Upper lobe of right lung (tissue), 1 donor: ENCODE results near the gene KLRD1. TPM values are rescaled to one million over a fixed set of nuclear protein-coding genes. Genes with fewer than 3 reads are reported as not detected.
A peak's percentile ranks its signal among the peaks of the same experiment; 100 is the strongest.
"Not testable (repeated sequence)": the region's sequence is repeated elsewhere in the genome, so short reads cannot be mapped to it uniquely, and the experiment has no call there.

Experiments used
- ATAC-seq: fragments of 200-7000 bp; cut with Tn5 transposase; one replicate; pipeline ENCODE4 v1.9.1; 2020; ENCODE audit warnings: mild to moderate bottlenecking, moderate library complexity
- DNase-seq: peaks from one replicate; pipeline ENCODE4 v3.0.0-alpha.2; 2020
- H3K27ac ChIP-seq: fragments of 200-600 bp; one replicate; pipeline ENCODE4 v1.8.0; 2022
- H3K27me3 ChIP-seq: fragments of 200-600 bp; one replicate; pipeline ENCODE4 v1.8.0; 2022; ENCODE audit warnings: mild to moderate bottlenecking
- H3K36me3 ChIP-seq: fragments of 200-600 bp; one replicate; pipeline ENCODE4 v1.8.0; 2022
- H3K4me1 ChIP-seq: fragments of 200-600 bp; one replicate; pipeline ENCODE4 v1.8.0; 2022
- H3K4me3 ChIP-seq: fragments of 200-600 bp; one replicate; pipeline ENCODE4 v1.8.0; 2022; ENCODE audit warnings: mild to moderate bottlenecking
- H3K9me3 ChIP-seq: fragments of 200-600 bp; one replicate; pipeline ENCODE4 v1.8.0; 2022
- CTCF ChIP-seq: fragments of 200-600 bp; IDR thresholded peaks from one replicate; pipeline ENCODE4 v1.8.0; 2022; ENCODE audit warnings: antibody characterized with exemption
- intact Hi-C: fragments of 100-400 bp; cut with DNase I; formaldehyde crosslinking; loops from one replicate; pipeline ENCODE4 v1.11.0; 2022
- total RNA-seq: library from RNA; stranded (reverse); fragmentation: NEBNext Ultra II Directional; extraction: Animal tissue kit (Norgen Biotek cat#: 25700); gene quantifications from one replicate; pipeline ENCODE4 v1.2.1, GENCODE V29; 2021
- donor health status: DM: no; HTN: yes; CAD: no; lungs with severe emphysema.

The KLRD1 gene
- total RNA-seq, 1 donor from 2014 or later: 13.3 TPM

GRCh38 chr12:10341892-10342509 is 34.3 kb downstream of the KLRD1 start:
- DNase-seq: no peak
- no peak for ATAC-seq
- no peaks in the 10 kb centered on the region for H3K9me3 ChIP-seq
- no peak overlapping the region for H3K4me3 ChIP-seq
- intact Hi-C loops: no loop called here
- no peaks in the 10 kb centered on the region for H3K27me3 ChIP-seq
- no peak overlapping the region for H3K27ac ChIP-seq
- TF ChIP-seq CTCF: no peak
- H3K4me1 ChIP-seq: no peaks in the 10 kb centered on the region
- H3K36me3 ChIP-seq: no peaks in the 10 kb centered on the region

- H3K9me3 ChIP-seq, intact Hi-C loops, H3K4me1 ChIP-seq, ATAC-seq, H3K27ac ChIP-seq, DNase-seq, H3K4me3 ChIP-seq, H3K36me3 ChIP-seq, H3K27me3 ChIP-seq: not testable (repeated sequence)
These were observed 43.8 kb downstream of the KLRD1 start for GRCh38 chr12:10351457-10351856.

GRCh38 chr12:10354071-10354470 is 46.4 kb downstream of the KLRD1 start:
- TF ChIP-seq CTCF: no peak
- no peaks in the 10 kb centered on the region for H3K4me1 ChIP-seq

GRCh38 chr12:10354502-10354901 is 46.8 kb downstream of the KLRD1 start:
- no peaks in the 10 kb centered on the region for H3K9me3 ChIP-seq
- intact Hi-C loops: no loop called here
- no peaks in the 10 kb centered on the region for H3K36me3 ChIP-seq
- ATAC-seq: peak; percentile 42
- H3K27me3 ChIP-seq: no peaks in the 10 kb centered on the region
- no peaks in the 10 kb centered on the region for H3K4me1 ChIP-seq
- no peak overlapping the region for H3K4me3 ChIP-seq
- no peak for DNase-seq
- TF ChIP-seq CTCF: no peak
- H3K27ac ChIP-seq: no peak overlapping the region

More at GRCh38 chr12:10354071-10354470, 46.4 kb downstream of the KLRD1 start:
- Histone ChIP-seq H3K36me3 (no peaks in the 10 kb centered on the region), H3K4me3 (no peak overlapping the region), H3K9me3 (no peaks in the 10 kb centered on the region), H3K27ac (no peak overlapping the region), H3K27me3 (no peaks in the 10 kb centered on the region)
- intact Hi-C loops: no loop called here
- ATAC-seq (no peak), DNase-seq (no peak)

GRCh38 chr12:10358131-10358530 is 50.5 kb downstream of the KLRD1 start:
- no peak overlapping the region for H3K27ac ChIP-seq
- no peak for ATAC-seq
- intact Hi-C loops: no loop called here

GRCh38 chr12:10358969-10359368 is 51.3 kb downstream of the KLRD1 start:
- no peaks in the 10 kb centered on the region for H3K27me3 ChIP-seq
- no peak for TF ChIP-seq CTCF
- DNase-seq: no peak
- H3K27ac ChIP-seq: no peak overlapping the region
- intact Hi-C loops: no loop called here
- H3K9me3 ChIP-seq: no peaks in the 10 kb centered on the region
- H3K4me3 ChIP-seq: no peak overlapping the region
- ATAC-seq: no peak
- no peaks in the 10 kb centered on the region for H3K36me3 ChIP-seq
- peaks cover 7% of the 10 kb centered on the region for H3K4me1 ChIP-seq

More at GRCh38 chr12:10358131-10358530, 50.5 kb downstream of the KLRD1 start:
- no peaks in the 10 kb centered on the region for H3K36me3 ChIP-seq
- no peak for DNase-seq
- no peaks in the 10 kb centered on the region for H3K9me3 ChIP-seq
- no peak overlapping the region for H3K4me3 ChIP-seq
- no peak for TF ChIP-seq CTCF
- peaks cover 7% of the 10 kb centered on the region for H3K4me1 ChIP-seq
- no peaks in the 10 kb centered on the region for H3K27me3 ChIP-seq
